22Rv1 (cell line): ENCODE data around the gene FOLH1.
"Not testable (repeated sequence)": the region's sequence is repeated elsewhere in the genome, so short reads cannot be mapped to it uniquely, and the experiment has no call there.

ENCODE experiments used
- CTCF ChIP-seq: fragments of 450-650 bp; IDR thresholded peaks from 2 replicates; pipeline ENCODE4 v1.5.1; 2017; ENCODE audit warnings: mild to moderate bottlenecking
- ZFX ChIP-seq: fragments of 450-650 bp; IDR thresholded peaks from 2 replicates; pipeline ENCODE4 v1.6.1; 2017; ENCODE audit warnings: antibody characterized with exemption, borderline replicate concordance

DNA sequence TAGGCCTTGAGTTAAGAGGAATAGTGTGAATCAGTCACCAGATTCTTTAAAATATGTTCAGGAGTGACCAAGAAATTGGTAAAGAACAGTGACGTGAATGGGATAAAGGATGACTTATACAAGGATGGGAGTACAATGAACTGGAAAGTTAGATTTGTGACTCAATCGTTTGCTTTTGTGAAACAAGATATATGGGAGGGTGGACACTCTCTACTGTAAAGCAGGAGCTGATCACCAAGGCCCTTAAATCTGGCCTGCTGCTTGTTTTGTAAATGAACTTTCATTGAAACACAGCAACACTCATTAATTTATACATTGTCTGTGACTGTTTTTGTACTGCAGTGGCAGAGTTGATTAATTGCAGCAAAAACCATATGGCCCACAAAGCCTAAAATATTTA lies 46.7 kb upstream of the FOLH1 start:
- TF ChIP-seq CTCF, ZFX: not testable (repeated sequence)
